SK-N-SH (cell line): ENCODE measurements around the gene PAXX. TPM values are rescaled to one million over a fixed set of nuclear protein-coding genes. Genes with fewer than 3 reads are reported as not detected.

Experiments used
- CTCF ChIA-PET: fragments of 300-600, 350-600 bp; formaldehyde crosslinking; extraction: SDS; loops from one replicate; lab custom pipeline; 2021; lab: Yijun Ruan, JAX
- POLR2A ChIA-PET: fragments of 350-600 bp; sonication (Branson Sonifier 250); formaldehyde crosslinking; extraction: SDS; loops from one replicate; lab custom pipeline; 2020; ENCODE audit warnings: antibody characterized with exemption, inconsistent platforms; lab: Yijun Ruan, JAX
- DNase-seq: peaks from one replicate; pipeline ENCODE4 v3.0.0; 2012
- H2AFZ ChIP-seq: fragments of 200-600 bp; sonication (generic); 2 replicates; pipeline ENCODE4 v1.8.1; 2016; ENCODE audit warnings: antibody characterized with exemption, mild to moderate bottlenecking, low read depth
- H3F3A ChIP-seq: fragments of 200-600 bp; sonication (generic); replicated peaks from 2 replicates; pipeline ENCODE3; 2016; ENCODE audit warnings: antibody characterized with exemption, mild to moderate bottlenecking; ENCODE audit not compliant: insufficient read depth
- H3K27ac ChIP-seq, 2 experiments: fragments of 200-500 bp in 1 of 2; fragments of 200-600 bp in 1 of 2; sonication (Bioruptor generic) in 1 of 2; sonication (generic), shearing (Covaris generic) in 1 of 2; 2 replicates each; pipeline versions ENCODE4 v1.5.1 to v1.6.1; 2014 to 2016; ENCODE audit warnings: low read depth in 2 of 2, inconsistent platforms in 1 of 2, low read length in 1 of 2, mild to moderate bottlenecking in 1 of 2, mixed read lengths in 1 of 2
- H3K27me3 ChIP-seq: fragments of 200-600 bp; sonication (generic), shearing (Covaris generic); 2 replicates; pipeline ENCODE4 v1.6.1; 2016; ENCODE audit warnings: mixed run types; ENCODE audit not compliant: insufficient read depth
- H3K36me3 ChIP-seq, 2 experiments: fragments of 200-500 bp in 1 of 2; fragments of 200-600 bp in 1 of 2; sonication (Bioruptor generic) in 1 of 2; sonication (generic) in 1 of 2; replicated peaks in 1 of 2; 2 replicates each; pipeline versions ENCODE3 to v1.5.1; 2014 to 2016; ENCODE audit warnings: low read length in 1 of 2, mild to moderate bottlenecking in 1 of 2; ENCODE audit not compliant: insufficient read depth in 2 of 2, control insufficient read depth in 1 of 2
- H3K4me1 ChIP-seq, 2 experiments: fragments of 200-500 bp in 1 of 2; fragments of 200-600 bp in 1 of 2; sonication (Bioruptor generic) in 1 of 2; sonication (generic), shearing (Covaris generic) in 1 of 2; 2 replicates each; pipeline versions ENCODE4 v1.5.1 to v1.6.1; 2014 to 2016; ENCODE audit warnings: low read depth in 1 of 2, low read length in 1 of 2, mixed run types in 1 of 2; ENCODE audit not compliant: insufficient read depth in 2 of 2, control insufficient read depth in 1 of 2
- H3K4me2 ChIP-seq: fragments of 200-600 bp; sonication (generic), shearing (Covaris generic); 2 replicates; pipeline ENCODE4 v1.6.1; 2017; ENCODE audit warnings: mixed run types
- H3K4me3 ChIP-seq, 2 experiments: fragments of 200-500 bp in 1 of 2; fragments of 200-600 bp in 1 of 2; sonication (Bioruptor generic) in 1 of 2; sonication (generic), shearing (Covaris generic) in 1 of 2; 2 replicates each; pipeline versions ENCODE4 v1.5.1 to v1.8.1; 2014 to 2016; ENCODE audit warnings: low read depth in 2 of 2, inconsistent platforms in 1 of 2, low read length in 1 of 2, mild to moderate bottlenecking in 1 of 2, mixed read lengths in 1 of 2, moderate library complexity in 1 of 2
- H3K79me2 ChIP-seq: fragments of 200-600 bp; sonication (generic); 2 replicates; pipeline ENCODE4 v1.8.1; 2017; ENCODE audit warnings: mild to moderate bottlenecking; ENCODE audit not compliant: insufficient read depth
- H3K9ac ChIP-seq: fragments of 200-600 bp; sonication (generic); 2 replicates; pipeline ENCODE4 v1.6.1; 2017; ENCODE audit warnings: mixed run types
- H3K9me2 ChIP-seq: fragments of 200-600 bp; sonication (generic); 2 replicates; pipeline ENCODE4 v1.6.1; 2017; ENCODE audit warnings: mixed run types
- H3K9me3 ChIP-seq: fragments of 200-600 bp; sonication (generic); 2 replicates; pipeline ENCODE4 v1.6.1; 2017; ENCODE audit warnings: mixed run types, mild to moderate bottlenecking, moderate library complexity
- H4K20me1 ChIP-seq: fragments of 200-600 bp; sonication (generic); 2 replicates; pipeline ENCODE4 v1.6.1; 2017; ENCODE audit warnings: mild to moderate bottlenecking, mixed run types; ENCODE audit not compliant: insufficient read depth
- CTCF ChIP-seq: fragments of 200-600 bp; sonication (generic); IDR thresholded peaks from 2 replicates; pipeline ENCODE4 v1.6.1; 2017; ENCODE audit warnings: antibody characterized with exemption, mild to moderate bottlenecking, moderate library complexity
- FOSL2 ChIP-seq: IDR thresholded peaks from 2 replicates; pipeline ENCODE4 v1.4.0; 2012; ENCODE audit warnings: low read depth, mild to moderate bottlenecking, moderate library complexity, borderline replicate concordance
- FOXJ3 ChIP-seq: sonication (generic); formaldehyde crosslinking; IDR thresholded peaks from 2 replicates; pipeline ENCODE4 v1.5.1; 2020; ENCODE audit warnings: mild to moderate bottlenecking, missing genetic modification reagents
- FOXM1 ChIP-seq: IDR thresholded peaks from 2 replicates; pipeline ENCODE4 v1.4.0; 2012; ENCODE audit warnings: low read depth, mild to moderate bottlenecking
- GATA2 ChIP-seq: sonication (generic); formaldehyde crosslinking; IDR thresholded peaks from 2 replicates; pipeline ENCODE4 v1.5.0; 2020; ENCODE audit warnings: mild to moderate bottlenecking, missing genetic modification reagents
- IRF3 ChIP-seq: fragments of 150-350 bp; IDR thresholded peaks from 2 replicates; pipeline ENCODE4 v1.6.1; 2016; ENCODE audit warnings: mild to moderate bottlenecking, low read depth, low read length
- MAX ChIP-seq: IDR thresholded peaks from 2 replicates; pipeline ENCODE4 v1.4.0; 2012; ENCODE audit warnings: low read depth
- NFIC ChIP-seq: IDR thresholded peaks from 2 replicates; pipeline ENCODE4 v1.4.0; 2012; ENCODE audit warnings: borderline replicate concordance
- POLR2AphosphoS5 ChIP-seq: IDR thresholded peaks from 2 replicates; pipeline ENCODE4 v1.6.1; 2012; ENCODE audit warnings: low read depth, low read length
- RFX5 ChIP-seq: IDR thresholded peaks from 2 replicates; pipeline ENCODE4 v1.6.1; 2012; ENCODE audit warnings: mild to moderate bottlenecking, improper control_type of control experiment, low read length
- SMC3 ChIP-seq: IDR thresholded peaks from 2 replicates; pipeline ENCODE4 v1.6.1; 2012; ENCODE audit warnings: low read depth, low read length, improper control_type of control experiment
- TCF12 ChIP-seq: IDR thresholded peaks from 2 replicates; pipeline ENCODE4 v1.4.0; 2012
- WGBS: methylation state at CpG from one replicate; pipeline ENCODE4 v1.1.6; 2017; ENCODE audit warnings: low lambda C conversion rate; 5-methylcytosine and 5-hydroxymethylcytosine counted together
- polyA plus RNA-seq, 3 experiments: library from polyadenylated mRNA; depleted of rRNA; stranded (reverse); fragments of >200 nt; gene quantifications; 2 replicates each; pipeline ENCODE4 v1.2.3, GENCODE V29; 2012
- TF ChIP-seq, protein P1 (sequence below): IDR thresholded peaks from 2 replicates; pipeline ENCODE4 v1.4.0; 2012; ENCODE audit warnings: low read depth, borderline replicate concordance
- TF ChIP-seq, protein P2 (sequence below): IDR thresholded peaks from 2 replicates; pipeline ENCODE4 v1.6.1; 2012; ENCODE audit warnings: mild to moderate bottlenecking, low read depth, low read length, moderate library complexity
- TF ChIP-seq, protein P3 (sequence below): fragments of 150-350 bp; IDR thresholded peaks from 2 replicates; pipeline ENCODE4 v1.6.1; 2017; ENCODE audit warnings: antibody characterized with exemption, low read length, low read depth, borderline replicate concordance

The PAXX gene
- polyA plus RNA-seq, 1 of the 3 experiments (the other 2 are of a cell fraction): 52.9 TPM

DNA sequence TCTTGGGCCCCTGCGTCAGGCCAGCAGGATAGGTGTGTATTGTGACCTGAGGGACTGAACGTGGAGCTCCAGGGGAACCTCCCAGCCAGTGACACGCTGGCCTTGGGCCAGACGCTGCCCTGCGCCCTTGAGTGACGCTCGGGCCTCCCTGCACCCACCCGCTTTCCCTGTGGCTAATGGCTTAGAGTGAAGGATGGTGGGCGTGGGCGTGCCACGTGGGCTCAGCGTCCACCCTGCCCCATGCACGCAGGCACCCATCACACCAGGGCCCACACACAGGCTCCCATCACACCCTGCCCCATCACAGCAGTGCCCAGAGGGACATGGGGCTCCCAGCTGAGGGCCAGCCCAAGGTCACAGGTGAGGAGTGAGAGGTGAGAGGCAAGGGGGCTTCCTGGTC, 44.8 kb downstream of the PAXX start (continued):
- TF ChIP-seq POLR2AphosphoS5 (no peak), MAX (no peak), GATA2 (CRISPR knock-in tag) (no peak), FOSL2 (no peak), TCF12 (no peak), FOXM1 (no peak), NFIC (no peak)

- POLR2A ChIA-PET: no interaction called here
- H4K20me1 ChIP-seq: no peaks in the 10 kb centered on the region
- H3K27me3 ChIP-seq: no peaks in the 10 kb centered on the region
- no peaks in the 10 kb centered on the region for H3K9me3 ChIP-seq
- no peak overlapping the region for H2AFZ ChIP-seq
- H3K9ac ChIP-seq: no peak overlapping the region
- no peak for DNase-seq
- H3K4me1 ChIP-seq: peaks cover 0 to 15% of the 10 kb centered on the region in 2 experiments; a peak in 1 of 4 replicates
- peaks cover 0 to 19% of the 10 kb centered on the region in 2 experiments for H3K36me3 ChIP-seq
- 94% methylated on average over 10 of the region's 10 CpGs for WGBS
- TF ChIP-seq POLR2AphosphoS5 (no peak), FOXJ3 (no peak), SMC3 (no peak), TCF12 (no peak), MAX (no peak), IRF3 (no peak), CTCF (no peak), RFX5 (no peak), NFIC (no peak)
- TF ChIP-seq, protein P1, sequence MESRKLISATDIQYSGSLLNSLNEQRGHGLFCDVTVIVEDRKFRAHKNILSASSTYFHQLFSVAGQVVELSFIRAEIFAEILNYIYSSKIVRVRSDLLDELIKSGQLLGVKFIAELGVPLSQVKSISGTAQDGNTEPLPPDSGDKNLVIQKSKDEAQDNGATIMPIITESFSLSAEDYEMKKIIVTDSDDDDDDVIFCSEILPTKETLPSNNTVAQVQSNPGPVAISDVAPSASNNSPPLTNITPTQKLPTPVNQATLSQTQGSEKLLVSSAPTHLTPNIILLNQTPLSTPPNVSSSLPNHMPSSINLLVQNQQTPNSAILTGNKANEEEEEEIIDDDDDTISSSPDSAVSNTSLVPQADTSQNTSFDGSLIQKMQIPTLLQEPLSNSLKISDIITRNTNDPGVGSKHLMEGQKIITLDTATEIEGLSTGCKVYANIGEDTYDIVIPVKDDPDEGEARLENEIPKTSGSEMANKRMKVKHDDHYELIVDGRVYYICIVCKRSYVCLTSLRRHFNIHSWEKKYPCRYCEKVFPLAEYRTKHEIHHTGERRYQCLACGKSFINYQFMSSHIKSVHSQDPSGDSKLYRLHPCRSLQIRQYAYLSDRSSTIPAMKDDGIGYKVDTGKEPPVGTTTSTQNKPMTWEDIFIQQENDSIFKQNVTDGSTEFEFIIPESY: no peak
- TF ChIP-seq, protein P2, sequence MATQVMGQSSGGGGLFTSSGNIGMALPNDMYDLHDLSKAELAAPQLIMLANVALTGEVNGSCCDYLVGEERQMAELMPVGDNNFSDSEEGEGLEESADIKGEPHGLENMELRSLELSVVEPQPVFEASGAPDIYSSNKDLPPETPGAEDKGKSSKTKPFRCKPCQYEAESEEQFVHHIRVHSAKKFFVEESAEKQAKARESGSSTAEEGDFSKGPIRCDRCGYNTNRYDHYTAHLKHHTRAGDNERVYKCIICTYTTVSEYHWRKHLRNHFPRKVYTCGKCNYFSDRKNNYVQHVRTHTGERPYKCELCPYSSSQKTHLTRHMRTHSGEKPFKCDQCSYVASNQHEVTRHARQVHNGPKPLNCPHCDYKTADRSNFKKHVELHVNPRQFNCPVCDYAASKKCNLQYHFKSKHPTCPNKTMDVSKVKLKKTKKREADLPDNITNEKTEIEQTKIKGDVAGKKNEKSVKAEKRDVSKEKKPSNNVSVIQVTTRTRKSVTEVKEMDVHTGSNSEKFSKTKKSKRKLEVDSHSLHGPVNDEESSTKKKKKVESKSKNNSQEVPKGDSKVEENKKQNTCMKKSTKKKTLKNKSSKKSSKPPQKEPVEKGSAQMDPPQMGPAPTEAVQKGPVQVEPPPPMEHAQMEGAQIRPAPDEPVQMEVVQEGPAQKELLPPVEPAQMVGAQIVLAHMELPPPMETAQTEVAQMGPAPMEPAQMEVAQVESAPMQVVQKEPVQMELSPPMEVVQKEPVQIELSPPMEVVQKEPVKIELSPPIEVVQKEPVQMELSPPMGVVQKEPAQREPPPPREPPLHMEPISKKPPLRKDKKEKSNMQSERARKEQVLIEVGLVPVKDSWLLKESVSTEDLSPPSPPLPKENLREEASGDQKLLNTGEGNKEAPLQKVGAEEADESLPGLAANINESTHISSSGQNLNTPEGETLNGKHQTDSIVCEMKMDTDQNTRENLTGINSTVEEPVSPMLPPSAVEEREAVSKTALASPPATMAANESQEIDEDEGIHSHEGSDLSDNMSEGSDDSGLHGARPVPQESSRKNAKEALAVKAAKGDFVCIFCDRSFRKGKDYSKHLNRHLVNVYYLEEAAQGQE: no peak
- TF ChIP-seq, protein P3, sequence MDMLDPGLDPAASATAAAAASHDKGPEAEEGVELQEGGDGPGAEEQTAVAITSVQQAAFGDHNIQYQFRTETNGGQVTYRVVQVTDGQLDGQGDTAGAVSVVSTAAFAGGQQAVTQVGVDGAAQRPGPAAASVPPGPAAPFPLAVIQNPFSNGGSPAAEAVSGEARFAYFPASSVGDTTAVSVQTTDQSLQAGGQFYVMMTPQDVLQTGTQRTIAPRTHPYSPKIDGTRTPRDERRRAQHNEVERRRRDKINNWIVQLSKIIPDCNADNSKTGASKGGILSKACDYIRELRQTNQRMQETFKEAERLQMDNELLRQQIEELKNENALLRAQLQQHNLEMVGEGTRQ: no peak
- H3K9me2 ChIP-seq: no peaks in the 10 kb centered on the region
- H3K4me2 ChIP-seq: no peak overlapping the region
- no peak overlapping the region for H3K27ac ChIP-seq
- no peaks in the 10 kb centered on the region for H3K79me2 ChIP-seq
- H3F3A ChIP-seq: peaks cover 4% of the 10 kb centered on the region
- CTCF ChIA-PET: interaction anchor here (0.6 to 15.1 kb wide), 7 partner anchors 8 to 195 kb away, joined by 3 to 350 read pairs (median 4); partner anchors contain the start of genes AJM1, C8G, FBXW5 and LCN12
- no peak overlapping the region for H3K4me3 ChIP-seq
Observed at GRCh38 chr9:137037483-137037882, 45.3 kb downstream of the PAXX start.
